OCI-LY1 (cell line): ENCODE measurements around the gene MATN3.

Source experiments
- EZH2 ChIP-seq: fragments of 200-600 bp; sonication (generic), shearing (Covaris generic); IDR thresholded peaks from 2 replicates; pipeline ENCODE4 v1.8.0; 2017; ENCODE audit warnings: borderline replicate concordance, mixed run types, mild to moderate bottlenecking, antibody characterized with exemption, low read length, moderate library complexity, mixed read lengths
- TF ChIP-seq, protein P1 (sequence below): fragments of 200-600 bp; sonication (generic), shearing (Covaris generic); IDR thresholded peaks from 2 replicates; pipeline ENCODE4 v1.5.1; 2017; ENCODE audit warnings: mild to moderate bottlenecking, antibody characterized with exemption, low read length, moderate library complexity, mixed read lengths

DNA sequence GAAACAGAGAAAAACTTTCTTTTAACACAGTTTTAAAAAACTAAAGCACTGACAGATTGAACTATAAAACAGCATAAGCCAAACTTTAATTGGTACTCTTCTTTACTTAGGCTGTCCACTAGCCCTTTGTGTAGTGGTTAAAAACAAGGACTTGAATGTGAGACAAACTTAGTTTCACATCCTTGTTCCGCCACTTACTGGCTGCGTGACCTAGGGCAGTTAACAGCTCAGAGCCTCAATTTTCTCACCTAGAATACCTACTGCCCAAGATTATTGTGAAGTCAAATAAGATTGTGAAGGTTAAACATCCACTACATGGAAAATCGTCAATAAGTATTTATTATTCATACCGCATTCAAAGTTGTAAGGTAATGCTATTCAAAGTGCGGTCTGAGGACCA lies 24.5 kb downstream of the MATN3 start:
- TF ChIP-seq, protein P1, sequence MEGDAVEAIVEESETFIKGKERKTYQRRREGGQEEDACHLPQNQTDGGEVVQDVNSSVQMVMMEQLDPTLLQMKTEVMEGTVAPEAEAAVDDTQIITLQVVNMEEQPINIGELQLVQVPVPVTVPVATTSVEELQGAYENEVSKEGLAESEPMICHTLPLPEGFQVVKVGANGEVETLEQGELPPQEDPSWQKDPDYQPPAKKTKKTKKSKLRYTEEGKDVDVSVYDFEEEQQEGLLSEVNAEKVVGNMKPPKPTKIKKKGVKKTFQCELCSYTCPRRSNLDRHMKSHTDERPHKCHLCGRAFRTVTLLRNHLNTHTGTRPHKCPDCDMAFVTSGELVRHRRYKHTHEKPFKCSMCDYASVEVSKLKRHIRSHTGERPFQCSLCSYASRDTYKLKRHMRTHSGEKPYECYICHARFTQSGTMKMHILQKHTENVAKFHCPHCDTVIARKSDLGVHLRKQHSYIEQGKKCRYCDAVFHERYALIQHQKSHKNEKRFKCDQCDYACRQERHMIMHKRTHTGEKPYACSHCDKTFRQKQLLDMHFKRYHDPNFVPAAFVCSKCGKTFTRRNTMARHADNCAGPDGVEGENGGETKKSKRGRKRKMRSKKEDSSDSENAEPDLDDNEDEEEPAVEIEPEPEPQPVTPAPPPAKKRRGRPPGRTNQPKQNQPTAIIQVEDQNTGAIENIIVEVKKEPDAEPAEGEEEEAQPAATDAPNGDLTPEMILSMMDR = no peak
- no peak for TF ChIP-seq EZH2
